Mammary epithelial cell (primary cell): ENCODE measurements around the gene GLYR1.

Experiments
- CTCF ChIP-seq, 2 donors: IDR thresholded peaks in 1 of 2; conservative IDR thresholded peaks in 1 of 2; 2 replicates each; pipeline ENCODE4 v1.5.1; 2011 to 2012; ENCODE audit warnings: inconsistent platforms in 2 of 2, low read length in 2 of 2, mild to moderate bottlenecking in 2 of 2, control low read depth in 1 of 2, low read depth in 1 of 2; ENCODE audit not compliant: insufficient read depth in 1 of 2; ENCODE audit errors: extremely low read depth in 1 of 2
- EZH2 ChIP-seq: IDR thresholded peaks from 2 replicates; pipeline ENCODE4 v1.6.1; 2012; ENCODE audit warnings: low read length, inconsistent platforms, borderline replicate concordance

GRCh38 chr16:4790261-4790660, 56.8 kb downstream of the GLYR1 start:
- TF ChIP-seq CTCF (conservative IDR thresholded peaks at IDR 0.05 in 1 of 2, IDR thresholded peaks at IDR 0.05 in 1 of 2; ENCODE audit: extremely low read depth in 1 of 2, insufficient read depth in 1 of 2, low read depth in 1 of 2, low read length in 2 of 2) (no peak), EZH2 (no peak)
